SK-N-MC (cell line): ENCODE measurements around the gene CHID1.

Experiments used
- EZH2 ChIP-seq: fragments of 200-600 bp; sonication (generic); IDR thresholded peaks from one replicate; pipeline ENCODE4 v1.6.1; 2017; ENCODE audit warnings: antibody characterized with exemption
- FOXP2 ChIP-seq: optimal IDR thresholded peaks from 2 replicates; pipeline ENCODE3; 2011; ENCODE audit warnings: mild to moderate bottlenecking, moderate library complexity; ENCODE audit not compliant: insufficient read depth; ENCODE audit errors: extremely low read length, control extremely low read depth
- POLR2AphosphoS5 ChIP-seq: IDR thresholded peaks from 2 replicates; pipeline ENCODE4 v1.6.1; 2012; ENCODE audit warnings: mild to moderate bottlenecking, low read depth, low read length, borderline replicate concordance

DNA sequence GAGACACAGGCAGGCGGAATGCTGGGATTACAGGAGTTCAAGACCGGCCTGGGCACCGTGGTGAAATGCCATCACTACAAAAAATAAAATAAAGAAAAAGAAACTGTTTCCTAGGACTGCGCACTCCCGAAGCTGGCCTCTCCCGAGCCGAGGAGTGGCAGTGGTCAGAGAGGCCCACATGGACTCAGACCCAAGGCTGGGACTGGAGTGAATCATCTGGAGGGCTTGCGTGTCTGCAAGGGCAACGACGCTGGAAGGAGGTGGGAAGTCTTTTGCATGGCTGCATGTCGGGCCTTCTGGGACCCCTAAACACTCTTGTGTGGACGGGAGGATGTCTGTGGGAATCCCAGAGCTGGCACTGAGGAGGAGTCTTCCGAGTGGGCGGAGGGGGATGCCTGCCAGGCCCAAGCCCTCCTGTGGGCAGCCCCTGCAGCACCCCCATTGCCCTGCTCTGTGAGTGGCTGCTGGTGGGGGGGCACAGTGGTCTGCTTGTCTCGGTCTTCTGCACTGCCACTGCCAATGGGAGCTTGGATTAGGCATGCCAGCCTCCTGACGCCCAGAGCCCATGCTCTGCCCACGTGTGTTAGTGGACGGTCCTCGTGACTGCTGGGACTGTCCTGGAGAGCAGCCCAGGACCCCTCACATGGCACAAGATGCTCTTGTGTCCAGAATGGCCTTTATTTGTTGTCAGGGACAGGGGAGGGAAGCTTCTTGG is 13.2 kb upstream of the CHID1 start:
- TF ChIP-seq POLR2AphosphoS5 (no peak), EZH2 (no peak), FOXP2 (no peak)
